IPS DF 6.9 (cell line): ENCODE data around the gene PCSK7.

Experiments
- DNase-seq: peaks from one replicate; pipeline ENCODE4 v3.0.0-alpha.2; 2013; ENCODE audit warnings: low read depth, low spot score
- H3K27ac ChIP-seq: one replicate; pipeline ENCODE4 v1.5.1; 2013; ENCODE audit warnings: low read length, control low read depth
- H3K27me3 ChIP-seq: 2 replicates; pipeline ENCODE4 v1.6.1; 2013; ENCODE audit warnings: mild to moderate bottlenecking, low read length; ENCODE audit not compliant: control insufficient read depth, insufficient read depth
- H3K36me3 ChIP-seq: 2 replicates; pipeline ENCODE4 v1.6.1; 2013; ENCODE audit warnings: low read length; ENCODE audit not compliant: control insufficient read depth, insufficient read depth
- H3K4me1 ChIP-seq: 2 replicates; pipeline ENCODE4 v1.6.1; 2013; ENCODE audit warnings: low read length; ENCODE audit not compliant: control insufficient read depth, insufficient read depth
- H3K4me3 ChIP-seq: 2 replicates; pipeline ENCODE4 v1.5.1; 2013; ENCODE audit warnings: mild to moderate bottlenecking, low read length
- H3K9me3 ChIP-seq: 2 replicates; pipeline ENCODE4 v1.6.1; 2013; ENCODE audit warnings: low read length, inconsistent platforms; ENCODE audit not compliant: control insufficient read depth, insufficient read depth
- WGBS: extraction: QIAGEN DNeasy Blood & Tissue Kit; methylation state at CpG from one replicate; pipeline ENCODE4 v1.1.7; 2013; ENCODE audit warnings: mixed read lengths, missing lambda C conversion rate; ENCODE audit not compliant: insufficient read length, insufficient coverage; 5-methylcytosine and 5-hydroxymethylcytosine counted together

Gene PCSK7

GRCh38 chr11:117182551-117182935 is 49.3 kb downstream of the PCSK7 start:
- Histone ChIP-seq H3K9me3 (no peaks in the 10 kb centered on the region), H3K4me3 (no peak overlapping the region), H3K27ac (no peak overlapping the region), H3K36me3 (no peaks in the 10 kb centered on the region), H3K4me1 (peaks cover 5% of the 10 kb centered on the region; the same call in 1 of the 2 replicates), H3K27me3 (no peaks in the 10 kb centered on the region)
- no peak for DNase-seq
- WGBS: no CpG with 5 or more reads among the region's 10 CpGs

- Histone ChIP-seq H3K4me1 (peaks cover 5% of the 10 kb centered on the region; the same call in 1 of the 2 replicates), H3K4me3 (no peak overlapping the region), H3K36me3 (no peaks in the 10 kb centered on the region), H3K9me3 (no peaks in the 10 kb centered on the region), H3K27ac (no peak overlapping the region), H3K27me3 (no peaks in the 10 kb centered on the region)
- no peak for DNase-seq
- WGBS: no CpG with 5 or more reads among the region's 22 CpGs
Measured at GRCh38 chr11:117181586-117182550, 50.0 kb downstream of the PCSK7 start.

GRCh38 chr11:117180661-117181585 is 51.0 kb downstream of the PCSK7 start:
- WGBS: no CpG with 5 or more reads among the region's 22 CpGs
- Histone ChIP-seq H3K4me1 (peaks cover 5% of the 10 kb centered on the region; the same call in 1 of the 2 replicates), H3K9me3 (no peaks in the 10 kb centered on the region), H3K36me3 (no peaks in the 10 kb centered on the region), H3K27me3 (no peaks in the 10 kb centered on the region), H3K27ac (no peak overlapping the region), H3K4me3 (no peak overlapping the region)
- peak; percentile 82 for DNase-seq

GRCh38 chr11:117180020-117180419 is 51.9 kb downstream of the PCSK7 start:
- no peaks in the 10 kb centered on the region for H3K9me3 ChIP-seq
- no peak overlapping the region for H3K27ac ChIP-seq
- no peaks in the 10 kb centered on the region for H3K27me3 ChIP-seq
- no peak for DNase-seq
- no peak overlapping the region for H3K4me3 ChIP-seq
- no CpG with 5 or more reads among the region's 4 CpGs for WGBS
- H3K36me3 ChIP-seq: no peaks in the 10 kb centered on the region
- H3K4me1 ChIP-seq: peaks cover 5% of the 10 kb centered on the region; the same call in 1 of the 2 replicates

- no peak for DNase-seq
- no peak overlapping the region for H3K27ac ChIP-seq
- WGBS: no CpG with 5 or more reads among the region's 39 CpGs
Measured at GRCh38 chr11:117179048-117179999, 52.5 kb downstream of the PCSK7 start.

GRCh38 chr11:117178210-117179034 is 53.5 kb downstream of the PCSK7 start, which contains the start of gene SIDT2:
Gene SIDT2, plus strand, starts transcription at chr11:117178743. Its CDS starts 521 bp downstream, at chr11:117179264.
- no CpG with 5 or more reads among the region's 51 CpGs for WGBS
- Histone ChIP-seq H3K36me3 (no peaks in the 10 kb centered on the region), H3K27me3 (no peaks in the 10 kb centered on the region), H3K4me3 (peak within 1 kb of the TSS; percentile 71), H3K9me3 (no peaks in the 10 kb centered on the region), H3K4me1 (peaks cover 5% of the 10 kb centered on the region; the same call in 1 of the 2 replicates), H3K27ac (no peak within 1 kb of the TSS)
- DNase-seq: peak; percentile 93

More at GRCh38 chr11:117179048-117179999, 52.5 kb downstream of the PCSK7 start:
- no peaks in the 10 kb centered on the region for H3K27me3 ChIP-seq
- peaks cover 5% of the 10 kb centered on the region; the same call in 1 of the 2 replicates for H3K4me1 ChIP-seq
- H3K4me3 ChIP-seq: peak overlapping the region; percentile 71
- no peaks in the 10 kb centered on the region for H3K36me3 ChIP-seq
- H3K9me3 ChIP-seq: no peaks in the 10 kb centered on the region

GRCh38 chr11:117177534-117178209 is 54.2 kb downstream of the PCSK7 start:
- H3K9me3 ChIP-seq: no peaks in the 10 kb centered on the region
- no peak for DNase-seq
- H3K36me3 ChIP-seq: no peaks in the 10 kb centered on the region
- peaks cover 5% of the 10 kb centered on the region; the same call in 1 of the 2 replicates for H3K4me1 ChIP-seq
- no CpG with 5 or more reads among the region's 10 CpGs for WGBS
- no peak overlapping the region for H3K27ac ChIP-seq
- H3K4me3 ChIP-seq: no peak overlapping the region; the same call in 1 of the 2 replicates
- no peaks in the 10 kb centered on the region for H3K27me3 ChIP-seq

- H3K36me3 ChIP-seq: peaks cover 3% of the 10 kb centered on the region; the same call in 1 of the 2 replicates
- WGBS: no CpG with 5 or more reads among the region's 1 CpG
- H3K4me3 ChIP-seq: no peak overlapping the region
- no peak overlapping the region for H3K27ac ChIP-seq
- H3K4me1 ChIP-seq: peaks cover 5% of the 10 kb centered on the region; the same call in 1 of the 2 replicates
- no peaks in the 10 kb centered on the region for H3K27me3 ChIP-seq
- no peaks in the 10 kb centered on the region for H3K9me3 ChIP-seq
- DNase-seq: no peak
Measured at GRCh38 chr11:117176186-117176585, 55.7 kb downstream of the PCSK7 start.
